ENCODE results near the gene ANKLE2. TPM values are rescaled to one million over a fixed set of nuclear protein-coding genes. Genes with fewer than 3 reads are reported as not detected.
"Not testable (repeated sequence)": the region's sequence is repeated elsewhere in the genome, so short reads cannot be mapped to it uniquely, and the experiment has no call there.

The ANKLE2 gene
- polyA plus RNA-seq, 1 donor (not counting 4 experiments of a cell fraction or from before 2014, with no cell fraction given), result 109 TPM

DNA sequence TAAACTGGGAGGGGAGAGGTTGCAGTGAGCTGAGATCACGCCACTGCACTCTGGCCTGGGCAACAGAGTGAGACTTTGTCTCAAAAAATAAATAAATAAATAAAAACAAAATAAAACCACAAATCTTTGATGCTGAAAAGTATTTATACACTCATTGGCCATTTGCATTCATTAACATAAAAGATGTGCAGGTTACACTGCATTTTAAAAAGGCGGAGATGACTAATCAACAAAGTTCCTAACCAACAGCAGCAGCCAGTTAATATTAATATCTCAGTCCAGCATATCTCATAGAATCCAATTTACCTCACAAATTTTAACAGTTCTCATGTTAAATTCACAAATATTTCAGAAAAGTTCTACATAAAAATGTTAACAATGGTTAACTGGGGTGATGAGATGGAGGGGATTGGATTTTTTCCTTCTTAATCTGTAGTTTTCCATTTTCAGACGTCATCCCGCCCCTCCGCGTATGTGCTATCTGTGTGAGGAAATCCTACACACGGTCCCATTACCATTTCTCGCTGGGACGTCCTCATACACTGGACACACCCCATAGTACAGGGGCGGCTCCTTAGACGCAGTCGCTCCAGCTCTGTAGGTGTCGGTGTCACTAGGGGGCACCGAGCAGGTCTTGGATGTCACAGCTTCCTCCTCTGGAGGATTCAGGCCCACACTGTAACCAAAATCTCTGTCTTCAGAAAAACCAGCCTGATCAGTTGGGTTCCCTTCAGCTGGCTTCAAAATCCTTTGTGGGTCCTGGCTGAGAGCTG, 7.3 kb downstream of the ANKLE2 start:
- H4K20me1 ChIP-seq (ENCODE audit: control insufficient read depth, extremely low read depth, insufficient read depth, low read length), result peaks cover 36% of the 10 kb centered on the region
- H3K4me2 ChIP-seq (ENCODE audit: control insufficient read depth, extremely low read depth, insufficient read depth, low read depth, low read length), result no peak overlapping the region
- H3K36me3 ChIP-seq (ENCODE audit: control insufficient read depth in 2 of 2, extremely low read depth in 1 of 2, insufficient read depth in 2 of 2, low read length in 2 of 2), result peaks cover 28 to 38% of the 10 kb centered on the region in 2 experiments
- H3K27ac ChIP-seq (ENCODE audit: control insufficient read depth, insufficient read depth, low read length), result no peak overlapping the region
- dilution Hi-C loops (cut with MboI; ENCODE audit: extremely low pct_ligation_motif_present, low sequenced_read_pairs), result no loop called here
- no peak overlapping the region for H2AFZ ChIP-seq (ENCODE audit: control insufficient read depth, low read length)
- H3K79me2 ChIP-seq (ENCODE audit: control insufficient read depth, insufficient read depth, low read length), result peaks cover 94% of the 10 kb centered on the region
- no peak for FAIRE-seq
- TF ChIP-seq, protein P1, sequence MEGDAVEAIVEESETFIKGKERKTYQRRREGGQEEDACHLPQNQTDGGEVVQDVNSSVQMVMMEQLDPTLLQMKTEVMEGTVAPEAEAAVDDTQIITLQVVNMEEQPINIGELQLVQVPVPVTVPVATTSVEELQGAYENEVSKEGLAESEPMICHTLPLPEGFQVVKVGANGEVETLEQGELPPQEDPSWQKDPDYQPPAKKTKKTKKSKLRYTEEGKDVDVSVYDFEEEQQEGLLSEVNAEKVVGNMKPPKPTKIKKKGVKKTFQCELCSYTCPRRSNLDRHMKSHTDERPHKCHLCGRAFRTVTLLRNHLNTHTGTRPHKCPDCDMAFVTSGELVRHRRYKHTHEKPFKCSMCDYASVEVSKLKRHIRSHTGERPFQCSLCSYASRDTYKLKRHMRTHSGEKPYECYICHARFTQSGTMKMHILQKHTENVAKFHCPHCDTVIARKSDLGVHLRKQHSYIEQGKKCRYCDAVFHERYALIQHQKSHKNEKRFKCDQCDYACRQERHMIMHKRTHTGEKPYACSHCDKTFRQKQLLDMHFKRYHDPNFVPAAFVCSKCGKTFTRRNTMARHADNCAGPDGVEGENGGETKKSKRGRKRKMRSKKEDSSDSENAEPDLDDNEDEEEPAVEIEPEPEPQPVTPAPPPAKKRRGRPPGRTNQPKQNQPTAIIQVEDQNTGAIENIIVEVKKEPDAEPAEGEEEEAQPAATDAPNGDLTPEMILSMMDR (optimal IDR thresholded peaks at IDR 0.05 in 1 of 3, IDR thresholded peaks at IDR 0.05 in 1 of 3, conservative IDR thresholded peaks at IDR 0.05 in 1 of 3; ENCODE audit: extremely low read depth in 1 of 3, insufficient read depth in 2 of 3, low read length in 3 of 3), result no peak
- no peak for TF ChIP-seq EZH2 (IDR thresholded peaks at IDR 0.05; ENCODE audit: low read length)
- H3K9ac ChIP-seq (ENCODE audit: control insufficient read depth, extremely low read depth, insufficient read depth, low read length), result no peak overlapping the region
- H3K27me3 ChIP-seq (ENCODE audit: control insufficient read depth, extremely low read depth, insufficient read depth, low read length), result no peaks in the 10 kb centered on the region
- no peak for DNase-seq (ENCODE audit: low read depth, low spot score)
- H3K9me1 ChIP-seq (ENCODE audit: control insufficient read depth, extremely low read depth, insufficient read depth, low read length), result no peaks in the 10 kb centered on the region
- H3K9me3 ChIP-seq (ENCODE audit: control insufficient read depth, low read depth, low read length), result no peaks in the 10 kb centered on the region
- H3K4me3 ChIP-seq (ENCODE audit: control insufficient read depth in 2 of 3, extremely low read depth in 1 of 3, insufficient read depth in 2 of 3, low read depth in 1 of 3, low read length in 3 of 3), result no peak overlapping the region
- no peaks in the 10 kb centered on the region for H3K4me1 ChIP-seq (ENCODE audit: control insufficient read depth, extremely low read depth, insufficient read depth, low read length)

GRCh38 chr12:132753670-132754069, 8.0 kb downstream of the ANKLE2 start:
- Histone ChIP-seq H3K79me2 (ENCODE audit: control insufficient read depth, insufficient read depth, low read length) (peaks cover 92% of the 10 kb centered on the region), H3K36me3 (ENCODE audit: control insufficient read depth in 2 of 2, extremely low read depth in 1 of 2, insufficient read depth in 2 of 2, low read length in 2 of 2) (peaks cover 32 to 41% of the 10 kb centered on the region in 2 experiments), H4K20me1 (ENCODE audit: control insufficient read depth, extremely low read depth, insufficient read depth, low read length) (peaks cover 36% of the 10 kb centered on the region)
- H3K9me1 ChIP-seq (ENCODE audit: control insufficient read depth, extremely low read depth, insufficient read depth, low read length); H3K27ac ChIP-seq (ENCODE audit: control insufficient read depth, insufficient read depth, low read length); H3K27me3 ChIP-seq (ENCODE audit: control insufficient read depth, extremely low read depth, insufficient read depth, low read length); H3K4me2 ChIP-seq (ENCODE audit: control insufficient read depth, extremely low read depth, insufficient read depth, low read depth, low read length); FAIRE-seq; dilution Hi-C loops (cut with MboI; ENCODE audit: extremely low pct_ligation_motif_present, low sequenced_read_pairs); H3K9me3 ChIP-seq (ENCODE audit: control insufficient read depth, low read depth, low read length); H3K4me3 ChIP-seq (ENCODE audit: control insufficient read depth in 2 of 3, extremely low read depth in 1 of 3, insufficient read depth in 2 of 3, low read depth in 1 of 3, low read length in 3 of 3); H2AFZ ChIP-seq (ENCODE audit: control insufficient read depth, low read length); H3K4me1 ChIP-seq (ENCODE audit: control insufficient read depth, extremely low read depth, insufficient read depth, low read length); H3K9ac ChIP-seq (ENCODE audit: control insufficient read depth, extremely low read depth, insufficient read depth, low read length); DNase-seq (ENCODE audit: low read depth, low spot score): not testable (repeated sequence)

Data from keratinocyte (primary cell).